Progenitor cell of endocrine pancreas (in vitro differentiated cells): ENCODE data around the gene PGRMC1. TPM values are rescaled to one million over a fixed set of nuclear protein-coding genes. Genes with fewer than 3 reads are reported as not detected.
"Not testable (repeated sequence)": the region's sequence is repeated elsewhere in the genome, so short reads cannot be mapped to it uniquely, and the experiment has no call there.

Source experiments
- DNase-seq: peaks from one replicate; pipeline ENCODE4 v3.0.0; 2021; ENCODE audit warnings: low spot score; ENCODE audit not compliant: unreplicated experiment
- H3K27ac Mint-ChIP-seq: 2 replicates; pipeline ENCODE4 v1.8.0; 2021; ENCODE audit warnings: mild to moderate bottlenecking, moderate library complexity, mixed read lengths
- H3K27me3 Mint-ChIP-seq: 2 replicates; pipeline ENCODE4 v1.8.0; 2021; ENCODE audit warnings: mixed read lengths
- H3K36me3 Mint-ChIP-seq: 2 replicates; pipeline ENCODE4 v1.8.0; 2022; ENCODE audit warnings: mixed read lengths; ENCODE audit not compliant: insufficient read depth
- H3K4me1 Mint-ChIP-seq: 2 replicates; pipeline ENCODE4 v1.8.0; 2021; ENCODE audit warnings: low read depth, mixed read lengths
- H3K4me3 Mint-ChIP-seq: 2 replicates; pipeline ENCODE4 v1.8.0; 2021; ENCODE audit warnings: low read depth, mild to moderate bottlenecking, moderate library complexity, mixed read lengths
- H3K9me3 Mint-ChIP-seq: 2 replicates; pipeline ENCODE4 v1.8.0; 2021; ENCODE audit warnings: low read depth, mixed read lengths
- CTCF ChIP-seq: fragments of 200-600 bp; sonication (generic); IDR thresholded peaks from one replicate; pipeline ENCODE4 v1.5.0; 2021; ENCODE audit warnings: antibody characterized with exemption, mild to moderate bottlenecking; ENCODE audit not compliant: unreplicated experiment
- total RNA-seq: library from RNA; stranded (reverse); gene quantifications from 2 replicates; pipeline ENCODE4 v1.2.1, GENCODE V29; 2021

Gene PGRMC1
- total RNA-seq, 1 donor from 2014 or later = 144 TPM

GRCh38 chrX:119272882-119273419, 36.9 kb downstream of the PGRMC1 start:
- H3K4me1 Mint-ChIP-seq = no peaks in the 10 kb centered on the region
- H3K9me3 Mint-ChIP-seq = peaks cover 11% of the 10 kb centered on the region
- H3K4me3 Mint-ChIP-seq = no peak overlapping the region
- no peak for TF ChIP-seq CTCF
- DNase-seq = no peak
- H3K36me3 Mint-ChIP-seq = no peaks in the 10 kb centered on the region
- H3K27me3 Mint-ChIP-seq = peaks cover 18% of the 10 kb centered on the region
- H3K27ac Mint-ChIP-seq = no peak overlapping the region

- H3K4me3 Mint-ChIP-seq = peak overlapping the region; percentile 19
- H3K4me1 Mint-ChIP-seq = no peaks in the 10 kb centered on the region
- no peak overlapping the region for H3K27ac Mint-ChIP-seq
- peaks cover 11% of the 10 kb centered on the region for H3K9me3 Mint-ChIP-seq
- H3K27me3 Mint-ChIP-seq = peaks cover 18% of the 10 kb centered on the region
- no peak for DNase-seq
- TF ChIP-seq CTCF = no peak
- no peaks in the 10 kb centered on the region for H3K36me3 Mint-ChIP-seq
Measured at GRCh38 chrX:119273420-119274192, 37.5 kb downstream of the PGRMC1 start.

GRCh38 chrX:119282347-119282746, 46.3 kb downstream of the PGRMC1 start:
- DNase-seq, H3K36me3 Mint-ChIP-seq, H3K9me3 Mint-ChIP-seq, H3K4me1 Mint-ChIP-seq, H3K27me3 Mint-ChIP-seq, H3K4me3 Mint-ChIP-seq, H3K27ac Mint-ChIP-seq: not testable (repeated sequence)

GRCh38 chrX:119288890-119289393, 52.9 kb downstream of the PGRMC1 start:
- DNase-seq = no peak
- Mint-ChIP-seq H3K4me3 (no peak overlapping the region), H3K36me3 (no peaks in the 10 kb centered on the region), H3K9me3 (peaks cover 10% of the 10 kb centered on the region), H3K27me3 (no peaks in the 10 kb centered on the region), H3K27ac (no peak overlapping the region), H3K4me1 (no peaks in the 10 kb centered on the region)
- TF ChIP-seq CTCF = no peak

GRCh38 chrX:119290476-119290875, 54.4 kb downstream of the PGRMC1 start:
- no peaks in the 10 kb centered on the region for H3K36me3 Mint-ChIP-seq
- no peaks in the 10 kb centered on the region for H3K4me1 Mint-ChIP-seq
- DNase-seq = no peak
- no peak for TF ChIP-seq CTCF
- no peaks in the 10 kb centered on the region for H3K27me3 Mint-ChIP-seq
- no peak overlapping the region for H3K27ac Mint-ChIP-seq
- H3K9me3 Mint-ChIP-seq = peaks cover 10% of the 10 kb centered on the region
- no peak overlapping the region for H3K4me3 Mint-ChIP-seq

- not testable (repeated sequence) for H3K27me3 Mint-ChIP-seq
Measured at GRCh38 chrX:119291246-119291645, 55.2 kb downstream of the PGRMC1 start.

More at GRCh38 chrX:119291246-119291645, 55.2 kb downstream of the PGRMC1 start:
- not testable (repeated sequence) for H3K4me1 Mint-ChIP-seq, H3K27ac Mint-ChIP-seq, H3K36me3 Mint-ChIP-seq, DNase-seq, H3K4me3 Mint-ChIP-seq
- H3K9me3 Mint-ChIP-seq = peaks cover 13% of the 10 kb centered on the region
